Hematopoietic multipotent progenitor cell treated with erythropoietin and hydrocortisone succinate and interleukin-3 and kit ligand, for 8 days (in vitro differentiated cells): Measurements from ENCODE around the gene NMD3.

ENCODE experiments used
- DNase-seq: peaks from one replicate; pipeline ENCODE4 v3.0.0-alpha.2; 2015

Gene NMD3

GRCh38 chr3:161231861-161232260 lies 10.8 kb downstream of the NMD3 start:
- no peak for DNase-seq

- DNase-seq, result no peak
Measured at GRCh38 chr3:161233557-161233956, 12.4 kb downstream of the NMD3 start.

- DNase-seq, result no peak
Measured at GRCh38 chr3:161236240-161236639, 15.1 kb downstream of the NMD3 start.

DNA sequence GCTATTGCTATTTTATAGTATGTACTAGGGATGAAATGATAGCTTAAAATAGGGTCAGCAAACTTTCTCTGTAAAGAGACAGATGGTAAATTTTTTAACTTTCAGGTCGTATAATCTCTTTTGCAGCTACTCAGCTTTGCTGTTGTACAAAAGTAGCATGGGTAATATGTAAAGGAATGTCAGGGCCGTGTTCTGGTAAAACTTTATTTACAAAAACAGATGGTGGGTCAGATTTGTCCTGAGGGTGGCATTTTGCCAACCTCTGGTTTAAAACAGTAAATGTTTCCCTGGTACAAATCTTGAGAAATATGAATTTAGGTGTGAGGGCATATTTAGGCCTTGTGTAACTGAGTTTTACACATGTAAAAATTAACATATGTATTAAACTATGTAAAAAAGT lies 18.6 kb downstream of the NMD3 start:
- DNase-seq, result no peak

DNA sequence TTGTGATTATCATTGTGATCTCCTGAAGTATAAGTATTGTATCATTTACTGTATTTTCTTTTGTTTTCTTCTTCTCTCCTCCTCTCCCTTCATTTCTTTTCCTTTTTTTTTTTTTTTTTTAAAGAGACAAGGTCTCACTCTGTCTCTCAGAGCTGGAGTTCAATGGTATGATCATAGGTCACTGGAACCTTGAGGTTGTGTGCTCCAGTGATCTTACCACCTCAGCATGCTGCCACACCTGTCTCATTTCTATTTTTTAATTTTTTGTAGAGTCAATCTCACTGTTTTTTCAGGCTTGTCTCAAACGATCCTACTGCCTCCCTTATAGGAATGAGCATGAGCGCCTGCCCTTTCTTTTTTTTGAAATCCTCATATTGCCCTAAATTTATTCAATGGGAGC lies 23.4 kb downstream of the NMD3 start:
- DNase-seq, result no peak

GRCh38 chr3:161247049-161247448 lies 25.9 kb downstream of the NMD3 start:
- no peak for DNase-seq

DNA sequence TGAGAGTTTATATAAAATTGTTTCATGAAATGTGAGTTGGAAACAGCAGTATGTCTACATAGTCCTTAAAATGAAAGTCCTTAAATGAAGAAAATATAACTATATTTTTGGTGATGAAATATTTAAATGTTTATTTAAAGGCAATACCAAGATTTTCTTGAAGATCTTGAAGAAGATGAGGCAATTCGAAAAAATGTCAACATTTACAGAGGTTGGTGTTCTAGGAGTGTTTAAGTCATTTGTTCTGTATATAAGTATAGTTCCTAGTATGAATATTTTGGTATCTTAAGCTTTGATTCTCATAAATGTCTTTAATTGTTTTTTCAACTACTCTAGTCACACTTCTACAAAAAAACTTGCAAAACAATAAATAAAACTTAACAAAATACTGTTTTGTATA lies 29.0 kb downstream of the NMD3 start:
- DNase-seq, result no peak

GRCh38 chr3:161251716-161252115 lies 30.6 kb downstream of the NMD3 start:
- no peak for DNase-seq

DNA sequence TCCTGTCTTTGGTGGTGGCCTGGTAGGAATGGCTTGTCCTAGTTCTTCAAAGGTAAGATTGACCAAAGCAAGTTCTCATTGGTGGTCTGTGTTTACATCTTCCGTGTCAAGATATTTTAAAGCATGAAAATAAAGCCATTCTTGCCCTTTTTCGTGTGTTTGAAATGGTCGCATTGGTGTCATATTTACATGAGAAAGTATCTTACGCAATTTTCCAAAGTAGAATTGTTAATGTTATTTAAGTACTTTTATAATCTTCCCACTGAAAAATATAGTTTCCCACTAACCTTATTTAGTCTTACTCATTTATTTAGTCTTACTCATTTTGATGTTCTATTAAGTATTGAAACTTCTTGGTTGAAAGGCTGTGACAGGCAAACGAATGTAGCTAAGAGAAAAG lies 31.0 kb downstream of the NMD3 start:
- DNase-seq, result no peak

- DNase-seq, result peak; percentile 9
Measured at GRCh38 chr3:161253711-161254110, 32.6 kb downstream of the NMD3 start.

DNA sequence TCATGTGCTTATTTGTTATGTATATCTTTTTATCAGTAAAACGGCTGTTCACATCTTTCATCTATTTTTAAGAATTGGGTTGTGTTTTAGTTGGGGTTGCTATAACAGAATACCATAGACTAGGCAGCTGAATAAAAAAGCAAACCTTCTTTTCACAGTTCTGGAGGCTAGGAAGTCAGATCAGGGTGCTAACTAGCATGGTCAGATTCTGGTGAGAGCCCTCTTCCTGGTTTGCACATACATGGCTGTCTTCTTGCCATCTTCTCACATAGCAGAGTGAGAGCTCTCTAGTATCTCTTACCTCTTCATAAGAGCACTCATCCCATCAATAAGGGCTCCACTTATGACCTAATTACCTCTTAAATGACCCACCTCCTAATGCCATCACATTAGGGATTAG lies 33.8 kb downstream of the NMD3 start:
- DNase-seq, result no peak

- no peak for DNase-seq
Measured at GRCh38 chr3:161263057-161263456, 41.9 kb downstream of the NMD3 start.

DNA sequence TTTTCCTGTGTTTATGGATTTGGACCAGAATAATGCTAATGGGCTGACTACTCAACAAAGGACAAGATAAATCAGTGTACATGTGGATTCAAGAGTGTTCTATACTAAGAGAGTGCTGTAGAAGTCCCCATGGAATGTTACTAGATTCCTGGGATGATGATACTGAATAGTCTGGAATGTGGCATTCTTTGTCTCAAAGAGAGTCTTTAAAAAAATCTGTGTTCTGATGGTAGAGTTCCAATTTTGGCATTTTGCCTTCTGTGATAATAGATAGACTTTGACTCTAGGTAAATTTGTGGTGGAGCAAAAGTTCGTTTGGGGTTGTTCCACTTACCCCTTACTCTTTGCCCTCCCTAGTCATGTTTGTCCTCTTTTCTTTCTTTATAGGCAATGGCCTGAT lies 43.7 kb downstream of the NMD3 start:
- no peak for DNase-seq

GRCh38 chr3:161265916-161266571 lies 44.9 kb downstream of the NMD3 start:
- DNase-seq, result no peak

DNA sequence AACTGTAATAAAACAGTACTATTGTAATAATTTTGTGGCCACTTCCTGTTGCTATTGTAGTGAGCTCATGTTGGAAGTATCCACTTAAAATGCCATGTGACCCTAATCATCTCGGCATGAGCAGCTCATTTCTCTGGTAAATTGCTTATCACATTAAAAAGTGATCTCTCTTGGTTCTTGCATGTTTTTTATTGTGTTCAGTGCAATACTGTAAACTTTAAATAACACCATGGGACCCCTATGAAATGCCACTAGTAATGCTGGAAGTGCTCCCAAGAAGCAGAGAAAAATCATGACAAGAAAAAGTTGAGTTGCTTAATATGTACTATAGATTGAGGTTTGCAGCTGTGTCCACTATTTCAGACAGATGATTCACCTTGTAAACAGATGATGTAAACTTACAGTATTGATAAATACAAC lies 45.6 kb downstream of the NMD3 start:
- no peak for DNase-seq

DNA sequence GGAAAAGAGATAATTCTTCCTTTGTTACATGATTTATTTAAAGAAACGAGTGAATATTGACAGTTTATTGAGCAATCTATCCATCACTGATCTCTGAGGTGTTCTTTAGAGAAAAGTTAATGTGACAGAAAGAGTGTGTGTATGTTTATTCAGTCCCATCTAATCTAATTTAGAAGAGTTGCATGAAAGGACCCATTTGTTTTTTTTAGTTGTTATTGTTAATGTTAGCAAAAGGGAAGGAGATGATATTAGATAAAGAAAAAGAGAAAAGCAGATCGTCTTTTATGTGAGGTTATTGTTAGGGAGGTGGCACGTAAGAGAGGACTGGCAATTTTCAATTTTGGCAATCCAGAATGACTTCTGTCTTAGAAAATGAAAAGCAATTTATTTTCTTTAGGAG lies 46.5 kb downstream of the NMD3 start:
- DNase-seq, result no peak

DNA sequence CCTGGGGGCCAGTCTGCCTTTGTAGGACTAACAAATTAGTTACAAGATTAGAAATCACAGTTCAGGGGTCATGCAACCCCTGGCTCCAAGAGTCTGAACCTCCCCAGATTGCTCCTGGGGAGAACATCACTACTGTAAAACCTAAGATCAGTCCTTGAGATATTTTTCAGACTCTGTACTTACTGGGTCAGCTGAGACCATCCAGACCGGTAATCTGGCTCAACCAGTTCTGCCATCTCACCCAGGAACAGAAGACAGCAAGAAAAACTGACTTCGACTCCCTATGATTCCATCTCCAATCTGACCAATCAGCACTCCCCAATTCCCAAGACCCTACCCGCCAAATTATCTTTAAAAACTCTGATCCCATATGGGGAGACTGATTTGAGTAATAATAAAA lies 47.5 kb downstream of the NMD3 start:
- DNase-seq, result no peak

DNA sequence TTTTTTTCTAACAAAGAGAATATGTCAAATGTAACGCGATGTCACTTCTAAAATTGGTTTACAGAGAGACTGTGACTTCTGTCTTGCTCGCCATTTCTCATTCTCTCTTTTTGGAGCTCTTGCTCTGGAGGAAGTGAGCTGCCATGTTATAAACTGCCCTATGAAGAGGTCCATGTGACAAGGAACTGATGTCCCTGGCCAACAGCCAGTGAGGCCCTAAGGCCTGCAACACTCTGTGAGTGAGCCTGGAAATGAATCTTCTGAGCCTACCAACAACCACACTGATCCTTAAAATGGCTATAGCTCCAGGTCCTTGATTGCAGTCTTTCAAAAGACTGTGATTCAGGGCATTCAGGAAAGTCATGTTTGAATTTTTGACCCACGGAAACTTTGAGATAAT lies 49.9 kb downstream of the NMD3 start:
- no peak for DNase-seq

GRCh38 chr3:161271646-161272045 lies 50.5 kb downstream of the NMD3 start:
- no peak for DNase-seq

DNA sequence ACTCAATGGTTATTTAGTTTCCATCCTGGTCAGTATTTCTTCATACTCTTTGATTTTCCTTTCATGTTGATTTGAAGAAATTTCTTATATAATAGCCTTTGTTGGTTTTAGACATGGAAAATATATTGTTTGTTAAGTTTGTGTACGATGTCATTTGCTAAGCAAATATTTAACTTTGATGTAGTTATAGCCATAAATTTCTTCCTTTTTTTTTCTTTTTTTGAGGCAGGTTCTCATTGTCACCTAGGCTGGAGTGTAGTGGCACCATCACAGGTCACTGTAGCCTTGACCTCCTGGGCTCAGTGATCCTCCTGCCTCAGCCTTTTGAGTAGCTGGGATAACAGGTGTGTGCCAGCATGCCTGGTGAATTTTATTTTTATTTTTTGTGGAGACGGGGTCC lies 51.4 kb downstream of the NMD3 start:
- DNase-seq, result no peak

- peak; percentile 64 for DNase-seq
Measured at GRCh38 chr3:161273589-161274218, 52.6 kb downstream of the NMD3 start.

GRCh38 chr3:161274691-161275298 lies 53.7 kb downstream of the NMD3 start:
- peak; percentile 87 for DNase-seq

- DNase-seq, result no peak
Measured at GRCh38 chr3:161275919-161276318, 54.8 kb downstream of the NMD3 start.

- DNase-seq, result peak; percentile 73
Measured at GRCh38 chr3:161282387-161282786, 61.3 kb downstream of the NMD3 start.

DNA sequence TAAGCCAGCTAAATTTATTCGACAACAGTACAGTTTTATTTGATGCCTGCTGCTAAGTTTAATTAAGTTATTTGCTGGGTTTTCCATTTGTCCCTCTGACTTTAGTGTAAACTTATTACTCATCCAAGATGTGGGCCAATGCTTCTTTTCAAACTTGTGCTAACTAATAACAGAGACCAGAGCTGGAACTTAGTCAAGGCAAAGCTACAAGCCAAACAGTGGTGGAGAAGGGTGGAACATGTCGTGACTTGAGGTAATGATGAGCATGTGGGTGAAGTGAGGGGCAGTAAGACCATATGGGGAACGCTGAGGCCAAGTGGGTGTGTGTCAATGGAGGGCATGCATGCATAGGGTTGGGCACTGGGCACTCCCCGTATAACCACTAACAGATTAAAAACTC lies 63.9 kb downstream of the NMD3 start:
- no peak for DNase-seq
